Heart left ventricle (tissue), 16 donors: Measurements from ENCODE around the gene PRSS16. TPM values are rescaled to one million over a fixed set of nuclear protein-coding genes. Genes with fewer than 3 reads are reported as not detected.

Source experiments
- ATAC-seq, 4 donors: fragments of 200-7000 bp; cut with Tn5 transposase; one replicate each; pipeline ENCODE4 v1.9.1; 2020 to 2022; ENCODE audit warnings: moderate library complexity in 4 of 4, mild to moderate bottlenecking in 3 of 4, moderate number of reproducible peaks in 1 of 4
- DNase-seq, 5 donors: peaks; one replicate each; pipeline ENCODE4 v3.0.0-alpha.2; 2020
- H3K27ac ChIP-seq, 12 donors: fragments of 200-600 bp; sonication (generic) in 4 of 12; one replicate each; pipeline versions ENCODE4 v1.5.0 to v1.8.0; 2016 to 2022; ENCODE audit warnings: mild to moderate bottlenecking in 2 of 12
- H3K27me3 ChIP-seq, 9 donors: fragments of 200-600 bp; sonication (generic) in 2 of 9; one replicate each; pipeline versions ENCODE4 v1.5.1 to v1.8.0; 2016 to 2022; ENCODE audit warnings: mild to moderate bottlenecking in 3 of 9
- H3K36me3 ChIP-seq, 9 donors: fragments of 200-600 bp; sonication (generic) in 2 of 9; one replicate each; pipeline versions ENCODE4 v1.5.0 to v1.8.0; 2018 to 2022; ENCODE audit warnings: mild to moderate bottlenecking in 2 of 9
- H3K4me1 ChIP-seq, 12 donors: fragments of 200-600 bp; sonication (generic) in 4 of 12; one replicate each; pipeline versions ENCODE4 v1.5.0 to v1.8.0; 2016 to 2022; ENCODE audit warnings: mild to moderate bottlenecking in 3 of 12
- H3K4me3 ChIP-seq, 12 donors: fragments of 200-600 bp; sonication (generic) in 4 of 12; one replicate each; pipeline versions ENCODE4 v1.5.0 to v1.8.0; 2017 to 2022; ENCODE audit warnings: mild to moderate bottlenecking in 9 of 12, moderate library complexity in 4 of 12
- H3K9me3 ChIP-seq, 12 donors: fragments of 200-600 bp; sonication (generic) in 4 of 12; one replicate each; pipeline versions ENCODE4 v1.5.0 to v1.8.0; 2016 to 2022; ENCODE audit warnings: mild to moderate bottlenecking in 1 of 12
- POLR2A ChIP-seq, 2 donors: fragments of 450-650 bp; IDR thresholded peaks; one replicate each; pipeline ENCODE4 v1.6.1; 2017; ENCODE audit warnings: antibody characterized with exemption in 2 of 2, mild to moderate bottlenecking in 2 of 2, moderate library complexity in 2 of 2
- WGBS, 4 donors: extraction: QIAGEN DNeasy Blood & Tissue Kit in 2 of 4; methylation state at CpG; one replicate each; pipeline versions ENCODE4 v1.1.5 to v1.1.7; 2013 to 2018; 5-methylcytosine and 5-hydroxymethylcytosine counted together
- intact Hi-C, 10 donors: fragments of 100-400 bp; cut with DNase I; formaldehyde crosslinking; loops; one replicate each; pipeline versions ENCODE4 v1.11.1 to v1.14.2; 2022
- polyA plus RNA-seq, 2 donors: library from polyadenylated mRNA; stranded (reverse); fragments of 200-250 nt; gene quantifications; one replicate each; pipeline ENCODE4 v1.2.3, GENCODE V29; 2013
- total RNA-seq, 9 donors: library from RNA; depleted of rRNA in 2 of 9; stranded (reverse); fragments of >200 nt in 2 of 9; fragmentation: NEBNext Ultra II Directional in 3 of 9; extraction: Animal tissue kit (Norgen Biotek cat#: 25700) in 3 of 9; gene quantifications; one replicate each; pipeline versions ENCODE4 v1.1.0 to v1.2.4, GENCODE V29; 2016 to 2023
- TF ChIP-seq, protein P1 (sequence below), 12 donors: fragments of 200-600 bp; sonication (generic) in 4 of 12; IDR thresholded peaks; one replicate each; pipeline versions ENCODE4 v1.5.0 to v1.8.0; 2018 to 2022; ENCODE audit warnings: antibody characterized with exemption in 12 of 12, mild to moderate bottlenecking in 5 of 12
- donor health status: ischemic (EF 13 %, LVEDD 7.1; RV severe dilation, severe dysfunction).
- donor health status: healthy with polysubstance abuse.
- donor health status: DM: no; HTN: yes; CAD: no.
- donor health status: DM: no; HTN: no; CAD: no.
- donor health status: ischemic (EF 25% LVEDD 6.9; RV normal size, moderate dysfunction).
- donor health status: ischemic (EF 25% LVEDD 5.7; RV mildly dilated, moderate dysfunction).
- donor health status: healthy.
- donor health status: DM: yes; HTN: yes; CAD: no.
- donor health status: ischemic (EF 35%, LVEDD 5.7; RV mildly dilated, moderate dysfunction).
- donor health status: nonischemic (EF 11% LVEDD 7.7; RV severe dilation, severe dysfunction).
- donor health status: DM: yes; HTN: yes; CAD: no.
- donor health status: PGD.
- donor health status: ischemic (EF 29% LVEDD 5.4; RV normal size, mild dysfunction).
- donor health status: nonischemic (EF 23%, LVEDD 6.1; RV moderate dilation, normal function).

The PRSS16 gene
- total and polyA plus RNA-seq, 11 donors, result 0.11 to 1.5 TPM; not detected in 9

DNA sequence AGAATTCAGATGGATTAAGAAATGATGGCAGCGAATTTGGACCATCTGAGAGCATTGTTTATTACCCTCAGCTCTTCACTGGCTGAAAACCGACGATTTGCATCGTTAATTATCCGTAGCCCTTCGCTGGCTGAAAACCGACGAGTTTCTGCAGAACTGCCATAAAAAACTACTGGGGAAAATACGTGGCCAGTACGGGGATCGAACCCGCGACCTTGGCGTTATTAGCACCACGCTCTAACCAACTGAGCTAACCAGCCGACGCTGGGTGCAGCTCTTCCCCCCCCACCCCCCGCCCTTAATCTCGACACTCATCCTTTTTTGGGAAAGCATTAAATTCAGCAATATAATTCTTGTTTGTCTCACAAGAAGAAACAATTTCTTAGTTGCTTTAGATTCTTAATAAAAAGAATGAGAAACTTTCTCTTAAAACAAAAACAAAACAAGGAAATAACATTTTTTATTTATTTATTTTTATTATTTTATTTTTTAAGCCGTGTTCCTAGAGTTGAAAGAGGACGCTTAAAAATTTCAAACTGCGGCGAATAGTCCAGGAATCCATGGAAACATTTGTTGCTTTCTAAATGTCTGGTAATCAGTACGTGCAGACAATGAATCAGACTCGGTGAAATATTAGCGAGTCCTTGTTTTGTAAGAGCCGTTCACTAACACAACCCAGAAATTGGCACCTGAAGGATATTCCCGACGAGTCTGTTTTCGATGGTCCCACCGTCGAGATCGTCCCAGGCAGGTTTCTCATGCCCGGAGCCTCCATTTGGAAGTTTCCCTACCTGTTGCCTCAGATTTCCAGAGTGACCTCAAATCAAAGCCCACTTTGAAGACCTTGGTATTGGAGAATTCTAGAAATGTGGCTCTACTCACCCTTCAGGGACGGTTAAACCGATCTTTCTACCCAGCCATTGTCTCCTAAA, 27.8 kb downstream of the PRSS16 start:
- Histone ChIP-seq H3K27ac (no peak overlapping the region), H3K9me3 (peaks cover 0 to 9% (median 0%) of the 10 kb centered on the region in 12 donors), H3K4me1 (no peaks in the 10 kb centered on the region), H3K4me3 (no peak overlapping the region), H3K27me3 (peaks cover 14 to 96% (median 78%) of the 10 kb centered on the region in 9 donors), H3K36me3 (no peaks in the 10 kb centered on the region)
- WGBS, 4 donors, result 13 to 21% (median 20%) methylated on average over 36 of the region's 36 CpGs
- DNase-seq, result no peak
- TF ChIP-seq, protein P1, sequence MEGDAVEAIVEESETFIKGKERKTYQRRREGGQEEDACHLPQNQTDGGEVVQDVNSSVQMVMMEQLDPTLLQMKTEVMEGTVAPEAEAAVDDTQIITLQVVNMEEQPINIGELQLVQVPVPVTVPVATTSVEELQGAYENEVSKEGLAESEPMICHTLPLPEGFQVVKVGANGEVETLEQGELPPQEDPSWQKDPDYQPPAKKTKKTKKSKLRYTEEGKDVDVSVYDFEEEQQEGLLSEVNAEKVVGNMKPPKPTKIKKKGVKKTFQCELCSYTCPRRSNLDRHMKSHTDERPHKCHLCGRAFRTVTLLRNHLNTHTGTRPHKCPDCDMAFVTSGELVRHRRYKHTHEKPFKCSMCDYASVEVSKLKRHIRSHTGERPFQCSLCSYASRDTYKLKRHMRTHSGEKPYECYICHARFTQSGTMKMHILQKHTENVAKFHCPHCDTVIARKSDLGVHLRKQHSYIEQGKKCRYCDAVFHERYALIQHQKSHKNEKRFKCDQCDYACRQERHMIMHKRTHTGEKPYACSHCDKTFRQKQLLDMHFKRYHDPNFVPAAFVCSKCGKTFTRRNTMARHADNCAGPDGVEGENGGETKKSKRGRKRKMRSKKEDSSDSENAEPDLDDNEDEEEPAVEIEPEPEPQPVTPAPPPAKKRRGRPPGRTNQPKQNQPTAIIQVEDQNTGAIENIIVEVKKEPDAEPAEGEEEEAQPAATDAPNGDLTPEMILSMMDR (IDR thresholded peaks at IDR 0.05), result no peak
- TF ChIP-seq POLR2A (IDR thresholded peaks at IDR 0.05), result no peak
- intact Hi-C loops, result no loop called here
- ATAC-seq, result no peak

DNA sequence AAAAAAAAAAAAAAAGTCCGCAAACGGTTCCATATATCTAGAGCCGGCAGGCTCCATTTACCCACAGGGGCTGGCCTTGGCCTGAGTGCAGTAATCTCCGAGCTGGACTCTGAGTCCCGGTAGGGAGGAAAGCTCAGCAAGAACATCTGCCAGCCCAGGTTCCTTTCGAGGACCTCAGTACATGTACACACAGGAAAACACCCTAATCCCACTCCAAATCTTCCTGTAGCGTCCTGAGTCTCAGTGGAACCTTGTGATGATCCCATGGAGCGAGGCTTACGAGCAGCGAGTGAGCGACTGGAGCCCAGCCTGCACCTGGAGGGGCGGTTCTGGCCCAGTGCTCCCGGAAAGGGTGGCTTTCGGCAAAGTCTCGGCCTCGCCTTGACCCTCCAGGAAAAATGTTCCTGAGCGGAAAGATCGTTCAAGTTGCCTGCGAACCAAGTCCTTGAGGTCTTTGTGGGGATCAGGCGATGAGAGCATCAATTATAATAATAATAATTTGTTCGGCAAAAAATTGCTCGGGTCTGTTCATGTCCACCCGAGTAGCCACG, 32.1 kb downstream of the PRSS16 start:
- peaks cover 0 to 17% (median 0%) of the 10 kb centered on the region in 12 donors for H3K9me3 ChIP-seq
- H3K27me3 ChIP-seq, result peaks cover 32 to 100% (median 92%) of the 10 kb centered on the region in 9 donors
- TF ChIP-seq, protein P1 (IDR thresholded peaks at IDR 0.05), result no peak
- TF ChIP-seq POLR2A (IDR thresholded peaks at IDR 0.05), result no peak
- no peak overlapping the region for H3K4me3 ChIP-seq
- WGBS, 4 donors, result 5 to 7% (median 5%) methylated on average over 24 of the region's 24 CpGs
- no peaks in the 10 kb centered on the region for H3K36me3 ChIP-seq
- no peak for ATAC-seq
- no peak for DNase-seq
- no peak overlapping the region for H3K27ac ChIP-seq
- intact Hi-C loops, result no loop called here
- no peaks in the 10 kb centered on the region for H3K4me1 ChIP-seq

DNA sequence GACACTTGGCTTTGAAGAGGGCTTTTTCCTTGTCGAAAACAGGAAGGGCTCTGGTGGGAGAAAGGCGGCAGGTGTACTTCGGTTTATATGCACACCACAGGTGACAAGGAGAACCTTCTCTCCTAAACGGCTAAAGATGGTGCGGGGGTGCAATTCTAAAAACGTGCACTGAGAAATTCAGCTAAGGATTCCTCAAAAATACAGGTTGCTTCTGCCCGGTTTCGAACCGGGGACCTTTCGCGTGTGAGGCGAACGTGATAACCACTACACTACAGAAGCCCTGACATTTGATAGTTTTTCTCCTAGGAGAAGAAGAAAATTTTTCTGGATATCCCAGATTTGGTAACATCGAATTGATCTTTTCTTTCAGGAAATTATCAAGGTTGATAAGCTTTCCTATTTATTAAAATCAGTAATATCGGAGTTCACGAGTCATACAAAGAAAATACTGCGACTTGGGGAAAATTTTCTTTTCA, 32.6 kb downstream of the PRSS16 start:
- peaks cover 34 to 100% (median 93%) of the 10 kb centered on the region in 9 donors for H3K27me3 ChIP-seq
- TF ChIP-seq, protein P1 (IDR thresholded peaks at IDR 0.05), result no peak
- ATAC-seq, result no peak
- DNase-seq, result no peak
- intact Hi-C loops, result no loop called here
- H3K36me3 ChIP-seq, result no peaks in the 10 kb centered on the region
- WGBS, 4 donors, result 1 to 6% (median 2%) methylated on average over 17 of the region's 17 CpGs
- H3K4me3 ChIP-seq, result no peak overlapping the region
- H3K27ac ChIP-seq, result no peak overlapping the region
- H3K9me3 ChIP-seq, result peaks cover 0 to 17% (median 0%) of the 10 kb centered on the region in 12 donors
- H3K4me1 ChIP-seq, result no peaks in the 10 kb centered on the region

DNA sequence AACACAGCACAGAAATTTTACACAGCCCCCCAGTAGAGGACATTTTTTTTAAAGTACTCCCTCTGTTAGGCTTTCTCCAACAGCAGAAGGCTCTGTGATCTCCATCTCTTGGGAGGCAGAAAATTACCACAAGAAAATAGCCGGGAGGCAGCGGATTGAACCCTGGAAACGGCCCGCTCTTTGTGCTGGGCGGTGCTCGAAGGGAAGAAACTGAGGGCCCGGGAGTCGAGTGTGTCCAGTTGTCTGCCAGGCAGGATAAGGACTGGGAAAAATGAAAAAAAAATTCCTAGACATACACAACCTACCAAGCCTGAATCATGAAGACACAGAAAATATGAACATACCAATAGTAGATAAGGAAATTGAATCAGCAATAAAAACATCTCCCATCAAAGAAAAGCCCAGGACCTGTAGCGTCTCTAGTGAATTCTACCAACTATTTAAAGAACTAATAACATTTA, 33.1 kb downstream of the PRSS16 start:
- Histone ChIP-seq H3K27ac (no peak overlapping the region), H3K36me3 (no peaks in the 10 kb centered on the region), H3K27me3 (peaks cover 36 to 100% (median 93%) of the 10 kb centered on the region in 9 donors), H3K4me3 (no peak overlapping the region), H3K9me3 (peaks cover 0 to 17% (median 0%) of the 10 kb centered on the region in 12 donors), H3K4me1 (no peaks in the 10 kb centered on the region)
- 2 to 5% (median 4%) methylated on average over 9 of the region's 9 CpGs for WGBS, 4 donors
- intact Hi-C loops, result no loop called here
- DNase-seq, result no peak
- ATAC-seq, result no peak
- TF ChIP-seq POLR2A (IDR thresholded peaks at IDR 0.05), result no peak
- TF ChIP-seq, protein P1 (IDR thresholded peaks at IDR 0.05), result no peak
